Measurements from ENCODE around the gene FCN1. TPM values are rescaled to one million over a fixed set of nuclear protein-coding genes. Genes with fewer than 3 reads are reported as not detected.

The FCN1 gene
- total RNA-seq, 2 donors from 2014 or later, result 0.63 to 2.1 TPM

GRCh38 chr9:134964271-134965055, 46.8 kb upstream of the FCN1 start:
- Histone ChIP-seq H3K4me3 (no peak overlapping the region), H3K36me3 (no peaks in the 10 kb centered on the region), H3K9me3 (no peaks in the 10 kb centered on the region), H3K4me1 (peaks cover 0 to 14% of the 10 kb centered on the region in 2 donors), H3K27ac (no peak overlapping the region), H3K27me3 (no peaks in the 10 kb centered on the region)
- no peak for DNase-seq (ENCODE audit: low spot score)
- TF ChIP-seq, protein P1, sequence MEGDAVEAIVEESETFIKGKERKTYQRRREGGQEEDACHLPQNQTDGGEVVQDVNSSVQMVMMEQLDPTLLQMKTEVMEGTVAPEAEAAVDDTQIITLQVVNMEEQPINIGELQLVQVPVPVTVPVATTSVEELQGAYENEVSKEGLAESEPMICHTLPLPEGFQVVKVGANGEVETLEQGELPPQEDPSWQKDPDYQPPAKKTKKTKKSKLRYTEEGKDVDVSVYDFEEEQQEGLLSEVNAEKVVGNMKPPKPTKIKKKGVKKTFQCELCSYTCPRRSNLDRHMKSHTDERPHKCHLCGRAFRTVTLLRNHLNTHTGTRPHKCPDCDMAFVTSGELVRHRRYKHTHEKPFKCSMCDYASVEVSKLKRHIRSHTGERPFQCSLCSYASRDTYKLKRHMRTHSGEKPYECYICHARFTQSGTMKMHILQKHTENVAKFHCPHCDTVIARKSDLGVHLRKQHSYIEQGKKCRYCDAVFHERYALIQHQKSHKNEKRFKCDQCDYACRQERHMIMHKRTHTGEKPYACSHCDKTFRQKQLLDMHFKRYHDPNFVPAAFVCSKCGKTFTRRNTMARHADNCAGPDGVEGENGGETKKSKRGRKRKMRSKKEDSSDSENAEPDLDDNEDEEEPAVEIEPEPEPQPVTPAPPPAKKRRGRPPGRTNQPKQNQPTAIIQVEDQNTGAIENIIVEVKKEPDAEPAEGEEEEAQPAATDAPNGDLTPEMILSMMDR (IDR thresholded peaks at IDR 0.05), result no peak

DNA sequence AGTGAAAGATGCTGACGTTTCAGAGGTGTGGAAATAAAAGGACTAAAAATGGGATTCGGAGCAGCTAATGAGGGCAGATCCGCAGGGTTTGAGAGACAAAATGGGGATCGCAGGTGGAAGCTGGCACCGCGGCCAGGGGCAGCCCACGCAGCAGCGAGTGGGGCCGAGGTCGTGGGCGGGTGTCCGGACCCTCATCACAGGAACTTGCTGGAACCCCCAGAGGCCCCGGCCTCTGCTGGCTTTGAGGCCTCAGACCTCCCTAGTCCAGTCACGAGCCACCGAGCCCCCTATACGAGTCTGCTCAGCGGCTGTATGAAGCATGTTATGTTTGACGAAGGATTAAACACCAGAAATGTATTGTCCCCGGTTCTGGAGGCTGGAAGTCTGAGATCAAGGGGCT, 45.8 kb upstream of the FCN1 start:
- H3K36me3 ChIP-seq, result no peaks in the 10 kb centered on the region
- TF ChIP-seq, protein P1 (IDR thresholded peaks at IDR 0.05), result no peak
- H3K27me3 ChIP-seq, result no peaks in the 10 kb centered on the region
- H3K9me3 ChIP-seq, result no peaks in the 10 kb centered on the region
- H3K4me3 ChIP-seq, result no peak overlapping the region
- no peak for DNase-seq (ENCODE audit: low spot score)
- no peak overlapping the region for H3K27ac ChIP-seq
- H3K4me1 ChIP-seq, result peaks cover 0 to 14% of the 10 kb centered on the region in 2 donors

DNA sequence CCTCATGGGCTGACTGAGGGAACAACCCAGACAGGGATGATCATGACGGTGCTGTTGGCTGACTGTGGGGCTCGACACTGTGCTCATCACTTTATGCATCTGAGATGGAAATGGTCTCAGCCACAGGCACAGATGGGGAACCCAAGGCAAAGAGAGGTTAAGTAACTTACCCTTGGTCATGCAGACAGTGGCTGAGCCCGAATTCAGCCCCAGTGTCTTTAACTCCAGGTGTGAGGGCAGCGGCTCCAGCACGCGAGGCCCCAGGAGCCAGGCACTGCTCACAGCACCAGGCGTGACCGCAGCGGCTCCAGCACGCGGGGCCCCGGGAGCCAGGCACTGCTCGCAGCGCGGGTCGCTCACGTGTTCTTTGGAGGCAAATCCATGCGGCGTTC, 45.3 kb upstream of the FCN1 start:
- TF ChIP-seq, protein P1 (IDR thresholded peaks at IDR 0.05), result no peak
- no peak overlapping the region for H3K27ac ChIP-seq
- no peaks in the 10 kb centered on the region for H3K27me3 ChIP-seq
- no peak overlapping the region for H3K4me3 ChIP-seq
- no peaks in the 10 kb centered on the region for H3K9me3 ChIP-seq
- H3K36me3 ChIP-seq, result no peaks in the 10 kb centered on the region
- no peak for DNase-seq (ENCODE audit: low spot score)
- H3K4me1 ChIP-seq, result peaks cover 0 to 14% of the 10 kb centered on the region in 2 donors

DNA sequence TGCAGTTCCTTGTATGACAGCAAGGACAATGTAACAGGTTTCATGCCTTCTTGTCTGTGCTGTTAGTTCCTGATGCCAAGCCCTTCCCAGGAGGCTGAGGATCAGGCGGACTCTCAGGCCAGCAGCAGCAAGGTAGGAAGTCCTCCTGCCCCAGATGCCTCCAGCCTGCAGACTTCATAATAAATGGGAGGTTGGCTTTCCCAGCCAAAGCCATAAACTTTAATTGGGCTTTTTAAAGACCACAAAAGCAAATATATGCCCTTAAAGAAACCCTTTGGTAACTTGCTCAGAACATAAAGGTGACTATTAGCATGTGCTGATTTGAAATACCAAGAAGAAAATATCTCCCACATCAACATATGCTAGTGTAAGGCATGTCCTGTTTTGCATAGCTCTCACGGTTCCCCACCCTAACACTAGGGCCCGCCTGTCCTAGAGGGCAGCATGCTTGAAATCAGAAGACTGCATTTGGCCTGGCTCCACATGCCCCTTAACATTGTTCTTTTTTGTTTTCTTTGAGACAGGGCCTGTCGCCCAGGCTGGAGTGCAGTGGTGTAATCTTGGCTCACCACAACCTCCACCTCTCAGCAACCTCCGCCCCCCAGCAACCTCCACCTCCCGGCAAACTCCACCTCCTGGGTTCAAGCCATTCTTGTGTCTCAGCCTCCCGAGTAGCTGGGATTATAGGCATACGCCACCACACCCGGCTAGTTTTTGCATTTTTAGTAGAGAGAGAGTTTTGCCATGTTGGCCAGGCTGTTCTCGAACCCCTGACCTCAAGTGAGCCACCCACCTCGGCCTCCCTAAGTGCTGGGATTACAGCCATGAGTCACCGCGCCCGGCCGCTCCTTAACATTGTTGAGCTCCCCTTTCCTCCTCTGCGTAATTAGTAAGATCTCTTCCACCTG, 44.6 kb upstream of the FCN1 start:
- DNase-seq (ENCODE audit: low spot score), result no peak
- TF ChIP-seq, protein P1 (IDR thresholded peaks at IDR 0.05), result no peak
- Histone ChIP-seq H3K27me3 (no peaks in the 10 kb centered on the region), H3K4me3 (no peak overlapping the region), H3K9me3 (no peaks in the 10 kb centered on the region), H3K36me3 (no peaks in the 10 kb centered on the region), H3K4me1 (peaks cover 0 to 14% of the 10 kb centered on the region in 2 donors), H3K27ac (no peak overlapping the region)

- no peaks in the 10 kb centered on the region for H3K36me3 ChIP-seq
- DNase-seq (ENCODE audit: low spot score), result no peak
- H3K27me3 ChIP-seq, result no peaks in the 10 kb centered on the region
- no peak overlapping the region for H3K27ac ChIP-seq
- peaks cover 0 to 14% of the 10 kb centered on the region in 2 donors for H3K4me1 ChIP-seq
- no peak overlapping the region for H3K4me3 ChIP-seq
- TF ChIP-seq, protein P1 (IDR thresholded peaks at IDR 0.05), result no peak
- H3K9me3 ChIP-seq, result no peaks in the 10 kb centered on the region
Observed at GRCh38 chr9:134961331-134962064, 43.8 kb upstream of the FCN1 start.
